Activated T-cell treated with anti-CD3 and anti-CD28 coated beads, Interleukin-2, amount 50 U/mL, for 48 hours (primary cell): ENCODE data around the gene NOCT.
"Not testable (repeated sequence)": the region's sequence is repeated elsewhere in the genome, so short reads cannot be mapped to it uniquely, and the experiment has no call there.

Experiments used
- DNase-seq, 2 experiments: peaks; one replicate each; pipeline ENCODE4 v3.0.0-alpha.2; 2020

The NOCT gene

DNA sequence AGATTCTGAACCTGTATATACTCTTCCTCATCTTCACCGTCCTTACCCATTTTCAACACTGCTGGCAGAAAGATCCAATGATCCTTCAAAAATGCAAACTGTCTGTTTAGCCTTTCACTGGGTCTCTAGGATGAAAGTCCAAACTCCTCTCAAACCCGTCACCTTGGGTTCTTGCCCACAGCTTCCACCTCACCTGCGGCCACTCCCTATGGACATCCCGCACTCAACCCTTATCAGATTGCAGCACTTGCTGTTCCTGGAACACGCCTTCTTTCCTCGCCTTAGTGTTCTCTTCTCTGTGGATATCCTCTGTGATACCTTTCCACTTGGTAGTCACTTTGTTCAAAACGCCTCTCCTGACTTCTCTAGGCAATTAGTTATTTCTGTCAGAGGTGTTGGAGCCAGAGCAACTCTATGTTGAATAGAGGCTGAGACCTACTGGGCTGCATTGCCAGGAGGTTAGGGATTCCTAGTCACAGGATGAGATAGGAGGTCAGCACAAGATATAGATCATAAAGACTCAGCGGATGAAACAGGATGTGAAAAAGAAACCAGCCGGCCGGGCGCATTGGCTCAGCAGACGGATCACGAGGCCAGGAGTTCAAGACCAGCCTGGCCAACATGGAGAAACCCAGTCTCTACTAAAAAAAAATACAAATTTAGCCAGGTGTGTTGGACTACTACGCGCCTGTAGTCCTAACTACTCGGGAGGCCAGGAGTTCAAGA lies 4.2 kb upstream of the NOCT start:
- DNase-seq, result no peak

GRCh38 chr4:139014371-139015268 lies 961 bp upstream of the NOCT start:
- peak in 1 of 2 experiments; percentile 29 for DNase-seq

- peak in 1 of 2 experiments; percentile 68 for DNase-seq
Measured at GRCh38 chr4:139015948-139016471, 429 bp downstream of the NOCT start.

DNA sequence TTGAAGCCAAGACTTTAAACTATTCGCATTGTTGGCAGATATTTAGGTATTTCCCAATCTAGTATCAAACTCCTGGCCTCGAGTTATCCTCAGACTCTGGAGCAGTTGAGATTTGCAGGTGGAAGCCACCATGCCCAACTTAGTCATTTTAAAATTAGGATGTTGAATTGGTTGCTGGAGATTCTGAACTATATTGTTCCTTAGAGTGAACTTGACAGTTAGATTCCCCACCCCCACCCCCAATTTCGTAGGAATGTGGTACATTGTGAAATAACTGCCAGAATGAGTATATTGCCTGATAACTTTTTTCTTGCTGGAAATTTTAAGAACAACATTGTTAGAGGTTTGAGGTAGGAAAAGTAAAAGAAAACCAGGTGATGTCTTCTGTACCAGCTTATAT lies 2.3 kb downstream of the NOCT start:
- DNase-seq, result no peak

GRCh38 chr4:139018501-139018900 lies 2.9 kb downstream of the NOCT start:
- no peak for DNase-seq

DNA sequence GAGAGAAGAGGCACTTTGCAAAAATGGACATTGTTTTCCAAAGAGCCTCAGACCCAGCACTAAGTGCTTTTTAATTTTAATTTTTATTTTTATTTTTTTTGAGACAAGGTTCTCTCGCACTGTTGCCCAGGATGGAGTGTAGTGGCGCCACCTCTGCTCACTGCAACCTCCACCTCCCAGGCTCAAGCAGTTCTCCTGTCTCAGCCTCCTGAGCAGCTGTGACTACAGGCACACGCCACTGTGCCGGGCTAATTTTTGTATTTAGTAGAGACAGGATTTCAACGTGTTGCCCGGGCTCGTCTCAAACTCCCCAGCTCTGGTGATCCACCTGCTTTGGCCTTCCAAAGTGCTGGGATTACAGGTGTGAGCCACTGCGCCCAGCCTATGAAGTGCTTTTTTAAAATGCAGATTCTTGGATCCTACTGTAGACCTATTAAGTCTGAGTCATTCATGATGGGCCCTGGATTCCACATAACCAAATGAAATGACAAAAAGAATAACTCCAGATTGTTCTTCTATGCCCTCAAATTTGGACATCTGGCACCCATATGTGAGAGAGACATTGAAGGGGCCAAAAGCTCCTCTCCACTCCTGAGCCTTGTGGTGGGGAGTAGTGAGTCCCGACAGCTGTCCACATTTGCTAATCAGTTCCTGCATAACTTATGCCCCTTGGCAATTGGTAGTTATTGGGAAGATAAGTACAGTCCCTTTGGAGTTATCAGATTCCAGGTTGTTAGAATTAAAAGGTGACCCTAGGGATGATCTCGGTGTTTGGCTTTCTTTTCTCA lies 3.6 kb downstream of the NOCT start:
- DNase-seq, result no peak

- DNase-seq, result no peak
Measured at GRCh38 chr4:139020384-139020783, 4.8 kb downstream of the NOCT start.

DNA sequence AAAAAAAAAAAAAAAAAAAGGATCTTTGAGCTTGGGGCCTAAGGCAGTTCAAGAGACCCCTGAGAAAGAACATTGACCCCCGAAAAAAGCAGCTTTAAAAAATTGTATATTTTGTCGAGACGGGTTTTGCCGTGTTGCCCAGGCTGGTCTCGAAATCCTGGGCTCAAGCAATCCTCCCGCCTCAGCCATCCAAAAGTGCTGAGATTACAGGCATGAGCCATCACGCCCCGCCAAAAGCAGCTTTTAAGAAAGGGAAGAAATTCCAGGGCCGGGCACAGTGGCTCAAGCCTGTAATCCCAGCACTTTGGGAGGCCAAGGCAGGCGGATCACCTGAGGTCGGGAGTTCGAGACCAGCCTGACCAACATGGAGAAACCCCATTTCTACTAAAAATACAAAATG lies 5.5 kb downstream of the NOCT start:
- not testable (repeated sequence) for DNase-seq

DNA sequence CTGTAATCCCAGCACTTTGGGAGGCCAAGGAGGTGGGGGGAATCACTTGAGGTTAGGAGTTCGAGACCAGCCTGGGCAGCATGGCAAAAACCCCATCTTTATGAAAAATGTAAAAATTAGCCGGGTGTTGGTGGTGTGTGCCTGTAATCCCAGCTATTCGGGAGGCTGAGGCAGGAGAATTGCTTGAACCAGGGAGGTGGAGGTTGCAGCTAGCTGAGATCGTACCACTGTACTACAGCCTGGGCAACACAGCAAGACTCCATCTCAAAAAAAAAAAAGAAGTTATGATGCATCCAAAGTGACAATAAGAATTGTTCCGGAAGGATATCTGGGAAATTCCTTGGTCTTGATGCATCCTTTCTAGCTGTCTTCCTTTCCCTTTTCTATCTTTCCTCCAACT lies 7.3 kb downstream of the NOCT start:
- no peak for DNase-seq

DNA sequence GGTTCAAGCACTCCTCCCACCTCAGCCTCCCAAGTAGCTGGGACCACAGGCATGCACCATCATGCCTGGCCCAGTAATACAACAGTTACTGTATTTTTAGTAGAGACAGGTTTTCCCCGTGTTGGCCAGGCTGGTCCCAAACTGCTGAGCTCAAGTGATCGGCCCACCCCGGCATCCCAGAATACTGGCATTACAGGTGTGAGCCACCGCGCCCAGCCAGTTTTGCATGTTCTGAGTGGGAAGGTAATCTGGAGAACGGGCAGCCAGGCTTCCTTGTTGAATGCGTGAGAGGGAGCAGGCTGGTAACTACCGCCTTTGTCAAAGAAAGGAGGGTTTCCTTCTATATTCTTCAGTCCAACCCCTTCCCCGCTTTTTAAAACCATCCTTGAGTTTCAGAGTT lies 9.1 kb downstream of the NOCT start:
- no peak for DNase-seq

GRCh38 chr4:139025841-139026240 lies 10.3 kb downstream of the NOCT start:
- DNase-seq, result no peak

GRCh38 chr4:139027776-139028175 lies 12.2 kb downstream of the NOCT start:
- DNase-seq, result no peak

DNA sequence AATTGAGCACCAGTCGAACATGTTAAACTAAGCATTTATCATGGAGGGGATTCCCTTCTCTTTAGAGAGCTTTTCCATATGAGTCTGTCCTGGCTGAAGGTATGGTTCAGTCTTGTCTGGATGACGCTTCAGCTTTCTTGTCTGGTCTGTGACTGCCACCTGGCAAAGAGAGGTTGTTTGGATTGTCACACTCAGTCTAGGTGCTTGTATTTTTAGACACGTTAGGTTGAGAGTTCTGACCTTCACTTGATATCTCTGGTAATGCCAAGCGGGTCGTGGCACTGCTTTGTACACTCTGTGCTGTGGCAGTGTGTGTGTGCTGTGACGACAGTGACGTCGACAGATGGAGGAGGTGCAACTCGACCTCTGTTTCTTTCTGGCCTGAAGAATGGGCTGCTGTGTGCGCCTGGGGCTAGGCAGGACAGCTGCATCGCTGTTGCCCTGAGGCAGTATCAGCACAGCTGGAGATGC lies 12.6 kb downstream of the NOCT start:
- DNase-seq, result no peak

DNA sequence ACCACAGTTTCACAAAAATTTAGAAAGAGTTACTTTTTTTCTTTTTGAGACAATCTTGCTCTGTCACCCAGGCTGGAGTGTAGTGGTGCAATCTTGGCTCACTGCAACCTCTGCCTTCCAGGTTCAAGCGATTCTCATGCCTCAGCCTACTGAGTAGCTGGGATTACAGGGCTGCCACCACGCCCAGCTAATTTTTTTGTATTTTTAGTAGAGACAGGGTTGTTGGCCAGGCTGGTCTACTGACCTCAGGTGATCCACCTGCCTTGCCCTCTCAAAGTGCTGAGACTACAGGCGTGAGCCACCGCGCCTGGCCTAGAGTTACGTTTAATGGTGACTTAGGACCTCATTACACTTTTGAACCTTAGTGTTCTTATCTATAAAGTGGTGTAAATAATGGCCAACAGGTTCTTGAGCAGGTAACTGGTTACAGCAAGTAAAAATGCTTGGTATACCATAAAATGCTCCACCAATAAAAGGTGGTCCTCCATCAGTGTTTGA lies 14.3 kb downstream of the NOCT start:
- DNase-seq, result not testable (repeated sequence)

DNA sequence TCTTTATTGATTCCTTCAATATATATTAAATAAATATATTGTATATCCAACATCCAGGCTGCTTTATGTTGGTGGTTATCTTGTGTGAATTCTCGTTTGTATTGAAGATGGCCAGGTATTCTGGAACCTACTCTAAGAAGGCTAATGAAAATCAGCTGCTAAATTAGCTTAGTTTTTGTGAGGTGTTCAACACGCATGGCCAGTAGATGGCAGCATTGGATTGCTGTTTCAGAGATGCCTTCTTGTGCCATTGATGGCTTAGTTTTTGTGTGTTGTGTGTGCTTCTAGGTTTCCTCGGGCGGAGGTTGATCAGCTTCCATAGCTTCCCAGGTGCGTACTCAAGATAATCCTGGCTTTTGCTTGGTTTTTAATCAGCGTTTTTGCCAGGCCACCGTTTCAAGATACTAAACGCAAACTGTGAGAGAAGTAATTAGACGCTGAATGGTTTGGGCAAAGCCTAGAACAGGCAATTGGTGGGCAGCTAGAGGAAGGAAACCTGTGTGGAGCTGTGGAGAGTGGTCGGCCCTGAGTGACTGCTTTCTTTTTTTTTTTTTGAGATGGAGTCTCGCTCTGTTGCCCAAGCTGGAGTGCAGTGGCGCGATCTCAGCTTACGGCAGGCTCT lies 15.1 kb downstream of the NOCT start:
- peak; percentile 70 to 72 for DNase-seq

DNA sequence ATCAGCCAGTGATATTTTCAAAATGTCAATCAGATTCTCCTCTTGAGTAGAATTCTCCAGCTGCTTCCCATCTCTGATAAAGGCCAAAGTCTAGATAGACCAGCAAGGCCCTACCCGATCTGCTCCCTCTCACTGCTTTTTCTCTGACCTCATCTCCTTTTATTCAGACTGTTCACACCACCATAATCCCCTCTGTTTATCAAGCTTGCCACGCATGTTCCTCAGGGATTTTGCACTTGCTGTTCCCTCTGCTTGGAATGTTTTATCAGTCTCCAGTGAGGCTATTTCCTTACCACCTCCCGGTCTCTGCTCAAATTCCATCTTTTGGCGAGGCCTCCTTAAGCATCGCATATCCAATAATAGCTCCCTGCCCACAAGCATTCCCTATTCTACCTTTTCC lies 20.1 kb downstream of the NOCT start:
- no peak for DNase-seq

DNA sequence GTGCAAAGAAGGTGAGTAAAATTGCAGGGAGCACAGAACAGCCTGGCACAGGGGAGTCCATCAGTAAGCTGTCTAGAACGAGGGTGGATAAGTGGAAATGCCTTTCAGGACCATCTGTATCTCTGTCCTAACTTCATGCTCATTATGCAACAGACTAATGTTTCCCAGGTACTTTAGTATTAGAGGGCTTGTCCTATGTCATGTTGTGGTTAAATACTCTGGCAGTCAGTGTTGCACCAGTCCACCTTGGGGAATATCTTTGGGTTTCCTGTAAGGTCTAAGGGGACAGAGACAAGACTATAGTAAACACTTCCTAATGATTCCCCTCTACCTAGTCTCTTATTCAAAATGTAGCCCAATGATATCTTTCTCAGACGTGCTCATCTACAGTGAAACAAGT lies 21.3 kb downstream of the NOCT start:
- DNase-seq, result no peak

GRCh38 chr4:139038874-139039443 lies 23.4 kb downstream of the NOCT start:
- no peak for DNase-seq

GRCh38 chr4:139042981-139043460 lies 27.4 kb downstream of the NOCT start:
- no peak for DNase-seq

GRCh38 chr4:139044291-139044690 lies 28.7 kb downstream of the NOCT start:
- no peak for DNase-seq

GRCh38 chr4:139048026-139048425 lies 32.4 kb downstream of the NOCT start:
- no peak for DNase-seq

- no peak for DNase-seq
Measured at GRCh38 chr4:139050446-139050845, 34.9 kb downstream of the NOCT start.
